Liver (tissue), 3 donors: Measurements from ENCODE around the gene CAMKMT.

Experiments
- ATF3 ChIP-seq: IDR thresholded peaks from 2 replicates; pipeline ENCODE4 v1.6.1; 2016; ENCODE audit warnings: antibody characterized with exemption
- CTCF ChIP-seq: fragments of 150-350 bp; IDR thresholded peaks from 2 replicates; pipeline ENCODE4 v1.5.1; 2017; ENCODE audit warnings: improper control_type of control experiment, low read depth, low read length; ENCODE audit not compliant: missing input control
- GABPA ChIP-seq, 2 donors: IDR thresholded peaks in 1 of 2; conservative IDR thresholded peaks in 1 of 2; 2 replicates each; pipeline ENCODE4 v1.6.1; 2016; ENCODE audit warnings: antibody characterized with exemption in 2 of 2, mild to moderate bottlenecking in 1 of 2, moderate library complexity in 1 of 2
- MAX ChIP-seq: IDR thresholded peaks from 2 replicates; pipeline ENCODE4 v1.6.1; 2016; ENCODE audit warnings: antibody characterized with exemption
- donor health status: healthy.
- donor health status: healthy.

- no peak for TF ChIP-seq CTCF
- TF ChIP-seq ATF3, result no peak
- TF ChIP-seq GABPA (IDR thresholded peaks at IDR 0.05 in 1 of 2, conservative IDR thresholded peaks at IDR 0.05 in 1 of 2), result no peak
- no peak for TF ChIP-seq MAX
These were observed 456.1 kb downstream of the CAMKMT start for GRCh38 chr2:44817673-44818335.
